IPS DF 19.7 (cell line): ENCODE results near the gene PRSS1.
A peak's percentile ranks its signal among the peaks of the same experiment; 100 is the strongest.
"Not testable (repeated sequence)": the region's sequence is repeated elsewhere in the genome, so short reads cannot be mapped to it uniquely, and the experiment has no call there.

Source experiments
- DNase-seq: peaks from one replicate; pipeline ENCODE4 v3.0.0-alpha.2; 2013; ENCODE audit warnings: low read depth, low spot score

PRSS1 gene

GRCh38 chr7:142773230-142773629 lies 24.0 kb downstream of the PRSS1 start:
- no peak for DNase-seq

- DNase-seq = no peak
Observed at GRCh38 chr7:142773937-142774744, 24.9 kb downstream of the PRSS1 start.

- DNase-seq = no peak
Observed at GRCh38 chr7:142774826-142775225, 25.6 kb downstream of the PRSS1 start.

GRCh38 chr7:142775351-142776115 lies 26.3 kb downstream of the PRSS1 start:
- not testable (repeated sequence) for DNase-seq

GRCh38 chr7:142776206-142776844 lies 27.1 kb downstream of the PRSS1 start:
- DNase-seq = no peak

GRCh38 chr7:142776845-142777225 lies 27.6 kb downstream of the PRSS1 start:
- DNase-seq = not testable (repeated sequence)

- DNase-seq = no peak
Observed at GRCh38 chr7:142777318-142777717, 28.0 kb downstream of the PRSS1 start.

- DNase-seq = peak; percentile 65
Observed at GRCh38 chr7:142782922-142783900, 33.9 kb downstream of the PRSS1 start.

GRCh38 chr7:142784096-142784495 lies 34.8 kb downstream of the PRSS1 start:
- no peak for DNase-seq

GRCh38 chr7:142784716-142785115 lies 35.4 kb downstream of the PRSS1 start:
- no peak for DNase-seq

- DNase-seq = no peak
Observed at GRCh38 chr7:142785841-142786250, 36.6 kb downstream of the PRSS1 start.

- DNase-seq = no peak
Observed at GRCh38 chr7:142787034-142787768, 37.9 kb downstream of the PRSS1 start.

- no peak for DNase-seq
Observed at GRCh38 chr7:142787783-142788182, 38.5 kb downstream of the PRSS1 start.

GRCh38 chr7:142788303-142789289 lies 39.3 kb downstream of the PRSS1 start:
- no peak for DNase-seq

- DNase-seq = no peak
Observed at GRCh38 chr7:142789441-142789840, 40.2 kb downstream of the PRSS1 start.

- DNase-seq = no peak
Observed at GRCh38 chr7:142790056-142790455, 40.8 kb downstream of the PRSS1 start.

GRCh38 chr7:142790555-142790954 lies 41.3 kb downstream of the PRSS1 start:
- DNase-seq = no peak

GRCh38 chr7:142791502-142791901 lies 42.2 kb downstream of the PRSS1 start:
- DNase-seq = no peak

GRCh38 chr7:142792129-142792528 lies 42.9 kb downstream of the PRSS1 start:
- no peak for DNase-seq
